ENCODE data around the gene FGFBP1.
A peak's percentile ranks its signal among the peaks of the same experiment; 100 is the strongest.

Gene FGFBP1

DNA sequence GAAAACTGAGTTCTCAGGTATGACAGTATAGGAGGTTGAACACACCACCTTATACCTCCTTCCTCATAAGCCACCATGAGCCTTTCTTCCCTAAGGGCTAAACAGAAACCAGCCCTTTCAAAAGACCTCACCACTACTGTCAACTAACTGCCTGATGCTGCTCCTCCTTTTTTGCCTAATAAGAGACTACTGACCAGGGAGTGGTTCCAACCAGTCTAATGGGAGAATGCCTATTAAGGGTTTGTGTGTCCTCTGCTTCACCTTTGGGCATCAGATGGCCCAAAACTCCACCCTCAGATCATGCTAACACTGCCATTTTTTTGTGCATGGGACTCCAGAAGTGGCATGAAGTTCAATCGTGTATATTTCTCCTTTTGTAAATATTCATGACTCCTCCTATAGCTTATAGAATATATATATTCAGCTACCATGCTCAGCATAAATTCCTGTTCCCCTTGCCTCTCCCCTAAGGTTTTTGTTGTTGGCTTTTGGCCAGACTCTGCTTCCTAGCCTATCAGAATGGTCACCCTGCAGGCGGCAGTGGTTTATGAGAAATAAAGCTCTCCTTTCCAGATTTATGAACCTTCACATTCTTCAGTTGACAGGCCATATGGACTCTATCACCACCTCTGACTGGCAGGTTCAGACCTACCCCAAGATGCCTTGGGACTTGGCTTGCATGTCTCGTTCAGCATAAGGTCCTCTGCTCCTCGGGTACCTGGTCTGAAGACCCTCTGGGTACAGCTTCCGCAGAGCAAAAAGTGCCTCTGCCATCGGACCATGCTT, 28.2 kb downstream of the FGFBP1 start:
- no peak for DNase-seq

DNA sequence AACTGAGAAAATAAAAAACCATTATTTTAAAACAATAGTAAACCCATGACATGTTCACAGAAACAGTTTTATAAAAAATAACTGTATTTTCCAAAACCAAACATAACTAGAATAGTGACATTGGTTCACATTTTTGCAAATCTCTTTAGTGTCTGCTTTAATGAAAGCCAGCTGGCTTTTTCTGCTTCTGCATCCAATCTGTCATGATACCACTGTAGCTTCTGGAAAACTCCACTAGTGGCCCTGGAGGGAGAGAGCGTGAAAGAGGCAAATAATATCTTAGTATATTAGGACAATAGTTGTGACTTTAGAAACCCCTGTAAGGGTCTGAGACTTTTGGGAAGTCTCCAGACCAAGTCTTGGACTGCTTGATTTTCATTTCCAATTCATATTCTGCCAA, 31.1 kb downstream of the FGFBP1 start:
- DNase-seq: no peak

GRCh38 chr4:15906020-15906443, 32.5 kb downstream of the FGFBP1 start:
- DNase-seq: peak; percentile 39

DNA sequence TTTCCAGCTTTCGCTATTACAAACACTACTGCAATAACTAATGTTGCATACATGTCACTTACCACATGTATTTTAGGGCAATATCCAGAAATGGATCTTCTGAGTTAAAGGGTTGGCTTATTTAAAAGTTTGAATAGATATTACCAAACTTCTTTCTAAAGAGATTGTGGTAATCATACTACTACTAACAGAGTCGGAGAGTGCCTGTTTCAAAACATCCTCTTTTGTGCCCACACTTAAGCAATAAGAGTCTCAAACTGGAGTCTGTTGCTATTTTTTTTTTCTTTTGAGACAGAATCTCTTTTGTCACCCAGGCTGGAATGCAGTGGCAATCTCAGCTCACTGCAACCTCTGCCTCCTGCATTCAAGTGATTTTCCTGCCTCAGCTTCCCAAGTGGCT, 35.8 kb downstream of the FGFBP1 start:
- no peak for DNase-seq

- DNase-seq: no peak
These were observed 36.5 kb downstream of the FGFBP1 start for GRCh38 chr4:15901998-15902397.

- no peak for DNase-seq
These were observed 37.5 kb downstream of the FGFBP1 start for GRCh38 chr4:15901007-15901406.

- DNase-seq: no peak
These were observed 39.0 kb downstream of the FGFBP1 start for GRCh38 chr4:15899511-15899910.

- no peak for DNase-seq
These were observed 39.6 kb downstream of the FGFBP1 start for GRCh38 chr4:15898902-15899301.

GRCh38 chr4:15897577-15897976, 41.0 kb downstream of the FGFBP1 start:
- no peak for DNase-seq

GRCh38 chr4:15894921-15895916, 43.3 kb downstream of the FGFBP1 start:
- DNase-seq: no peak

GRCh38 chr4:15894393-15894792, 44.1 kb downstream of the FGFBP1 start:
- no peak for DNase-seq

DNA sequence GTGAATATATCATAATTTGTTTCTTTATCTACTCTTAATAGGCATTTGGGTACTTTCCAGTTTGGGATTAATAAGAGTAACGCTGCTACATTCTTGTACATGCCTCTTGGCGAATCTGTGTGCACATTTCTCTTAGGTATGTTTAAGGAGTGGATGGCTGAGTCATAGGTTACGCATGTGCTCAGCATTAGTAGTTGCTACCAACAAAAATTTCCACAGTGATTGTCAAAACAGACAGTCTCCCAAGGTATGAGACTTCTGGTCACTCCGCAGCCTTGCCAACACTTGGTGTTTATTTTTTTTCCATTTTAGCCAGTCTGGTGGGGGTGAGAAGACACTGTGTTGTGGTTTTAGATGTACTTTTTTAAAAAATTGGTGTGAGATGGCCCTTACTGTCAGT, 44.6 kb downstream of the FGFBP1 start:
- no peak for DNase-seq

- no peak for DNase-seq
These were observed 47.2 kb downstream of the FGFBP1 start for GRCh38 chr4:15891312-15891711.

- no peak for DNase-seq
These were observed 48.2 kb downstream of the FGFBP1 start for GRCh38 chr4:15890246-15890829.

DNA sequence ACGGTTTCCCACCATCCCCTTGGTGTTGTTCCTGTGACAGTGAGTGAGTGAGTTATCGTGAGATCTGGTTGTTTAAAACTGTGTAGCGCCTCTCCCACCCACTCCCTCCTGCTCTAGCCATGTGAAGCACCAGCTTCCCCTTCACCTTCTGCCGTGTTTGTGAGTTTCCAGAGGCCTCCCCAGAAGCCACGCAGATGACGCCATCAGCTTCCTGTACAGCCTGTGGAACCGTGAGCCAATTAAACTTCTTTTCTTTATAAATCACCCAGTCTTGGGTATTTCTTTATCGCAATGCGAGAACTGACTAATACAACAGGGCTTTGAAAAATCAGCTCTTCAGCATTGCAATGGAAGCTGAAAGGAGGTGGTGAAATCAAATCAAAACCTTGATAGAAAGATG, 50.0 kb downstream of the FGFBP1 start:
- DNase-seq: no peak
